GM18517 (cell line): ENCODE measurements around the gene MICU1.

Experiments used
- ATAC-seq: cut with Tn5 transposase; IDR thresholded peaks from one replicate; pipeline ENCODE4 v1.9.1; 2021; ENCODE audit warnings: mild to moderate bottlenecking, moderate library complexity; ENCODE audit not compliant: unreplicated experiment

MICU1 gene

DNA sequence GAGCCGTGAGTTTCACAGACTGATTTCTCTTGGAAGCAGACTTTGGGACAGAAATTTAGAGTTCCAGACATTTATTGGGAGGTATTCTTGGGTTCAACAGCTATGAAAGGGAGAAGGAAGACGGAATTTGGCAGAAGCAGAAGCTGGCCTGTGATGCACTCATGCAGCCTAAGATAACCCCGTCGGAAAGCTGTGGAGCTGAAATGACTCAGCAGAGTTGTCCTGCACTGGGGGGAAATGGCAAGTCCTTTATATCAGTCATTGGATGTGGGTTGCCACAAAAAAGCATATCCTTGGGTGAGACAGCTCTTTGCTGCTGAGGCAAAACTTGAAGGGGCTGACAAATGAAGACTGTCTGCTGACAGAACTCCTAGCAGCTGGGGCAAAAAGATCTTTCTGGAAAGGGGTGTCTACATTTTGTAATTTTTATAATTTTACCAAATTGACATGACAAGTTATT is 11.5 kb upstream of the MICU1 start:
- no peak for ATAC-seq

DNA sequence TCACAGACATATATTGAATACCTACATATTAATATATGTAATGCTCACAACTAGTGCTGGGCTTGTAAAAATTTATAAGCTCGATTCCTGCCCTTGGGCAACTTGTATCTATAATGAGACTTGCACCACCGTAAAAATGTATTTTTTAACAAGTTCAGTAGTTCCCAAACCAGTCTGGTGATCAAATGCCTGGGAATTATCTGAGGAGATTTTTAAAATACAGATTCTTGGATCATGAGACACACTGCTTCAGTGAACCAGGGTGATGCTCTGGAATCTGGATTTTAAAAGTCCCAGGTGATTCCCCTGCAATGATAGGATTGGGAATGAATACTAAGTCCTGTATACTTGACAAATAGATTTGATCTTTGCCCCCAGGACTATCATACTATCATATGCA is 4.3 kb upstream of the MICU1 start:
- ATAC-seq: no peak

DNA sequence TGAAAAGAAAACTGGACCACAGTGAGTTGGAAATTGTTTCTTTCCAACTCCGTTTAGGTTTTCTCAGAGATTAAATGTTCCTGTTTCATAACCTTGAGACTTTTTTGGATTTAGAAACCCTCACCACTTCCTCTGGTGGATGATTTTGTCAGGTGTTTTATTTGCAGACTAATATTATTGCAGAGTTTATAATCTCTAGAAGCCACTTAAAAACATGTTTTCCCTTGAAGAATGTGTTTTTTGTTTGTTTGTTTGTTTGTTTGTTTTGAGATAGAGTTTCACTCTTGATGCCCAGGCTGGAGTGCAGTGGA is 520 bp upstream of the MICU1 start:
- peak; percentile 25 for ATAC-seq

DNA sequence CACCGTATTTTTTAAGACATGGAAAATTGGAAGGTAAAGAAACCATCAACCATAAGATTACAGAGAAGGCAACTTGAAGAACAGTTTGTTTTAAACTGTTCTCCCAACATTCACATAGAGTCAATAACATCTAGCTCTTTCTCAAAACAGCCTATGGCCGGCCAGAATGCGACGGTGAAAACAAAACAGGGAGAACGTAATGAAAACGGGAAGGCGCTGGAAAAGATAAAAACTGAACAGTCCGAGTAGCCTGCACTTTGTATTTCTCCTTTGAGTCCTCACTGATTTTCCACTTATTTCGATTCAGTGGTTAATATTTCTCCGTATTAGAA is 637 bp downstream of the MICU1 start:
- no peak for ATAC-seq

DNA sequence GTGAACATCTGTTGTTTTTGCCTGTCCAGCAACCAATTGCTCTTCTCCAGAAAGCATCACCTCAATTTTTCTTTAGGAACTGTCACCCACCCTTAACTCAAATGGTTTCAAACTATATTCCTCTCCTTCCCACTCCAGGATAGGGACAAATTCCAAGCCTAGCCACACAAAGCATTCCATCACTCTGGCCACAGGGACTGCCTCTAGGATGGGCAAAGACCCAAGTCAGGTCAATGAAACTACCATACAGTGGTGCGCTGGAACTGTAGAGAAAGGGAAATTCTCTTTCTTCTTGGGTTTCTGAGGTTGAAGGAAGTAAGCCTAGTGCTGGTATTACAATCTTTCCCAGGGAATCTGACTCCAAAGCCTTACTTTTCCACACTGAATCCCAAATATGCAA is 3.6 kb downstream of the MICU1 start:
- ATAC-seq: no peak

DNA sequence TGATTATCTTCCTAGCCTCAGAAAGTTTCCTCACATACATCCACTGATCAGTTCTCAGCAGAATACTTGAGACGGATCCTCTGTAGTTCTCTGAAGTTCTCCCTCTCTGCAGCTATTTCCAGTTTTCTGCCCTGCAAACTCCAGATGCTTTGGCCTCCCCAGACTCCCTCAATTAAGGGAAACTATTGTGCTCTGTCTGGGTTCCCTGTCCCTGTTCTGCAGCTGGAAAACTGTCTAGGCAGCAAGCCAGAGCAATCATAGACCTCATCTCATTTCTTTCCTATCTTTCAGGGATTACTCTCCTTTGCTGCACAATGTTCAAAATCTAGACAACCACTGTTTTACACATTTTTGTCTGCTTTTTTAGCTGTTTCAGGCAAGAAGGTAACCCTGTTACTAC is 9.2 kb downstream of the MICU1 start:
- no peak for ATAC-seq

DNA sequence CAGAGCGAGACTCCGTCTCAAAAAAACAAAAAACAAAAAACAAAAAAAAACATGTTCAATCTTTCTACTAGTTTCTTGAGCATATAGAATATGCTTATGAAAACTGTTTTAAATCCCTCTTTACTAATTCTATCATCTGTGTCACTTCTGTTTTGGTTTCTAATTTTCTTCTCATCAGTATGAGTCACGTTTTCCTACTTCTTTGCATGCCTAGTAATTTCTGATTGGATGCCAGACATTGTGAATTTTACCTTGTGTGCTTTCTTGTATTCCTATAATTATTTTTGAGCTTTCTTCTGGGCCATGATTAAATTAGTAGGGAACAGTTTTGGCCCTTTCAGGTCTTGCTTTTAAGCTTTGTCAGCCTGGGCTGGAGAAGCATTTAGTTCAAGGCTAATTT is 9.9 kb downstream of the MICU1 start:
- ATAC-seq: no peak

DNA sequence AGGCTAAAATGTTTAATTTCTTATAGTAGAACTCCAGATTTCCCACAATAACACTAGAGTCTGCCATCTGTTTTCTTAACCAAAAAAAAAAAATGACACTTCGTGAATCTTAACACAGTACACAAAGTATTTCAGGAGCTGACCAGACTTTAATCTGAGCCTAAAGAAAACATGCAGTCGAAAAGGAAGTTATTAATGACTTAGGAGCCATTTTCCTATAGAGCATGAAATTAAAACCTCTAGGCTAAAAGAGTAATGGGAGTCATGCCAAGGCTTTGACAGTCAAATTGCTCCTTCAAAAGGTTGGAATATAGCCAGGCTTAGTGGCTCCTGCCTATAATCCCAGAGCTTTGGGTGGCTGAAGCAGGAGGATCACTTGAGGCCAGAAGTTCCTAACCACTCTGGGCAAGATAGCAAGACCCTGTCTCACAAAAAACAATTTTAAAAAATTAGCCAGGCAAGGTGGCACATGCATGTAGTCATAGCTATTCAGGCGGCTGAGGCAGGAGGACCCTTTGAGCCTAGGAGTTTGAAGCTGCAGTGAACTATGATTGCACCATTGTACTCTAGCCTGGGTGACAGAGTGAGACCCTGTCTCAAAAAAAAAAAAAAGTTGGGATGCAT is 13.6 kb downstream of the MICU1 start:
- ATAC-seq: no peak

DNA sequence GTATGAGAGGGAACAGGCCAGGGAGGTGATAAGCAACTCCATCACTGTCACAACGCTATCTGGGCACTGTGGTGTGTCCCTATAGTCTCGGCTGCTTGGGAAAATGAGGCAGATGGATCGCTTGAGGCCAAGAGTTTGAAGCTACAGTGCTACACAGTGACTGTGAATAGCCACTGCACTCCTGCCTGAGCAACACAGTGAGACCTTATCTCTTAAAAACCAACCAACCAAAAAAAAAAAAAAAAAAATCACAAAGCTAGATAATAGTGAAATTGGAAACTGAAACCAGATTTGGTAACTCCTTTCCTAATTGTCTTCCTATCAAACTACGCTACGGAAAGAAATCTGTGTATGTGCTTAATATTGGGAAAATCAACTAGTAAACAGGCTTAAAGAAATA is 14.1 kb downstream of the MICU1 start:
- ATAC-seq: no peak

DNA sequence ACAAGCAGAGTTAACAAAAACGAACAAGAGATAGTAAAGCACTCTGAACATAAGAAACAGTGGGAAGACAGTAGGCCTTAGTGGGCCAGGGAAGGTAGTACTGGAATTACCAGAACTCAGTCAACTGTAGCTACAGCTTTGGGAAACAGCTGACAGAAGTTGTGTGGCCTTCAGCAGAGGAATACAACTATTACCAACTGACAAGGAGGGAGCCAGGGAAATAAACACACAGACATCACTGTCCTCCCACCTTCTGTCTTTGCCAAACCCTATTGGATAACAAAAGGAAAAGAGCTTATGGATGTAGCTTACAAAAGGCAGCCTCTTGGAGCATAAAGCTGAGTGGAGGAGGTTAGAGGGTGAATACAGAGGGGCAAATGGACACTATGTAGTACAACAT is 15.4 kb downstream of the MICU1 start:
- ATAC-seq: no peak

DNA sequence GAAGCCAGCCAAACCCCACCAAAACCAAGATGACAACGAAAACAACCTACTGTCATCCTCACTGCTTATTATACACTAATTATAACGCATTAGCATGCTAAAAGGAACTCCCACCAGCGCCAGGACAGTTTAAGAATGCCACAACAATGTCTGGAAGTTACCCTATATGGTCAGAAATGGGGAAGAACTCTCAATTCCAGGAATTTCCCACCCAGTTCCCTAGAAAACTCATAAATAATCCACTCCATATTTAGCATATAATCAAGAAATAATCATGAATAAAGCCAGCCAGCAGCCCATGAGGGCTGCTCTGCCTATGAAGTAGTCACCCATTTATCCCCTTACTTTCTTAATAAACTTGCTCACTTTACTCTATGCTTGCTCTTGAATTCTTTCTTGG is 20.8 kb downstream of the MICU1 start:
- no peak for ATAC-seq

DNA sequence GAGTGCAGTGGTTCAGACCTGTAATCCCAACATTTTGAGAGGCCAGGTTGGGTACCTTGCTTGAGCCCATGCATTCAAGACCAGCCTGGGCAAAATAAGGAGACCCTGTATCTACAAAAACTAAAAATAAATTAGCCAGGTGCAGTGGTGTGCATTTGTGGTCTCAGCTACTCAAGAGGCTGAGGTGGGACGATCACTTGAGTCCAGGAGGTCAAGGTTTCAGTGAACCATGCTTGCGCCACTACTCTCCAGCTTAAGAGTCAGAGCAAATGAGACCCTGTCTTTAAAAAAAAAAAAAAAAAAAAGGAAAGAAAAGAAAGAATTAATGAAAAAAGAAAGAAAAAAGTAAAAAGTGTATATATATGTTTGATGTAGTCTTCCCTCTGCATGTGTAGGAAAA is 24.7 kb downstream of the MICU1 start:
- no peak for ATAC-seq

DNA sequence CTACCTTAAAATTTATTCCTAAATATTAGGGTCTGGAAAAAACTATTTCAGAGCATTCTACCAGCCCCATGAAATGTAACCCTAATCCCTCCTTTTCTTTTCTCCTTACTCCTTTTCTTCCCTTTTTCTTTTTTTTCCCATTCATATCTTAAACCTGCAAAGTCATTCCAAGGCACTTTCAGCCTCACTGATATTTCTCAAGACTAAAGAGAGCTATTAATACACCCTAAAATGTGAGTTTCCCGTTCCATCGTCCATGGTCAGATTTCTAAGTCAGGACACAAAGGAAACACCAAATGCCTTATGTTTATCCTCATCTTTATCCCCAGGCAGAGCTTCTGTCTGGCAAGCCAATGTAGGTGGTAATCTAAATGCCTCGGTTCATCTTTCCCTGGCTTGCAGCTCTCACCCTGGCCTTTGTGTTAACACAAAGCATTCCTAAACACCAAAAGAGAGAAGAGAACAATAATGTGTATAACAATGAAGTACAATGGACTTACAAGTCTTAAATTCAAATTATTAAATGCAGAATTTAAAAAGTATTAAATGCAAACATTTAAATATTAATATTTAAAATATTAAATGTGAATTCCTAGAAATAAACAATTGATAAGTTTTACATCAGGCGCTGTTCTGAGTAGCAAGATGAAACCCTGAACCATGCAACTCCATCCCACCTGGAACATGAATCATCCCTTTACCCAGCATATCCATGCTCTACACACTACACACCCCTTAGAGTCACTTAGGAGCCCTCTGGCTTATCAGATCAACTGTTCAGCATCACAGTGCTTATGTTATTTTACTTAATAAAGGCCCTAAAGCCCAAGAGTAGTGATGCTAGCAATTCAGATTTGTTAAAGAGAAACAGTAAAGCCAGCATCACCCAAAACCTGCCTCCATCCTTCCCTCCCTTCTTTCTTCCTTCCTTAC is 26.8 kb downstream of the MICU1 start:
- no peak for ATAC-seq

DNA sequence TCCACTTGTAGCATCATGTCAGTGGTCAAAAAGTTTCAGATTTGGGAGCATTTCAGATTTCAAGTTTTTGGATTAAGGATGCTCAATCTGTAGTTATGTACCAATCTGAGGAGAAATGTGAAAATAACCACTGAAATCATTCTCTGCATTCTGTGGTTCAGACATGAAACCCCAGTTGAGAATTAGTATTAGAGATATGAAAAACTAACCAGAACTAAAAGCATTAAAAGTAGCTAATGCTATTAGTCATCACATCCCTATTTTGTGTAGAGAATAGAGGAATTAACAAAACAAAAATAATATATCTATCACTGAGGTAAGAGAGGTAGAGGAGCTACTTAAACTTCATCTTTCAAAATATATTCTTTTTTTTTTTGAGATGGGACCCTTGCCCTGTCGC is 28.0 kb downstream of the MICU1 start:
- ATAC-seq: no peak

DNA sequence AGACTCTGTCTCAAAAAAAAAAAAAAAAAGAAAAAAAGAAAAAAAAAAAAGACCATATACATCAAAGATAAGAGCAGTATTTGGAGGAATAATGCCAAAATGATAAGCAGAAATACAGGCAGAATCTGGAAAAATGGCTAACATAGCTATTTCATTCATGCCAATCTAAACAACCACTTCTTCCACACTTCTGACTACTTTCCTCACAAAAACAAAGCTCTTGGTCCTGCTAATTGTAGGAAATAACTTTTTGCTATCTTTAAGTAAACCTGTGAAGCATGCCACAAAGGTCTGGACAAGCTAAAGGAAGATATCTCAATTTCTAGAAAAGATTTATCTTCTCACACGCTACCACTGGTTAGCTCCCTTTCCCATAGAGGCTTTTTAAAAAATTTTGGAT is 30.4 kb downstream of the MICU1 start:
- no peak for ATAC-seq

DNA sequence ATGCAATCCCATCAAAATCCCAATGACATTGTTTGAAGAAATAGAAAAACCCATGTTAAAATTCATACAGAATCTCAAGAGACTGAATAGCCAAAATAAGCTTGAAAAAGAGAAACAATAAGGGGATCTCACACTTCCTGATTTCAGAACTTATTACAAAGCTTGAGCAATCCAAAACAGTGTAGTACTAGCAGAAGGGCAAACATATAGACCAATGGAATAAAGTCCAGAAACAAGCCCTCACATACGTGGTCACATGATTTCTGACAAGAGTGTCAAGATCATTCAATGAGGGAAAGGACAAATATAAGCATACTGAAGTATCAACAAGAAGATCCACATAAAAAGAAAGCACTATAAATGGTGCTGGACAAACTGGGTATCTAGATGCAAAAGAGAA is 31.9 kb downstream of the MICU1 start:
- ATAC-seq: no peak

DNA sequence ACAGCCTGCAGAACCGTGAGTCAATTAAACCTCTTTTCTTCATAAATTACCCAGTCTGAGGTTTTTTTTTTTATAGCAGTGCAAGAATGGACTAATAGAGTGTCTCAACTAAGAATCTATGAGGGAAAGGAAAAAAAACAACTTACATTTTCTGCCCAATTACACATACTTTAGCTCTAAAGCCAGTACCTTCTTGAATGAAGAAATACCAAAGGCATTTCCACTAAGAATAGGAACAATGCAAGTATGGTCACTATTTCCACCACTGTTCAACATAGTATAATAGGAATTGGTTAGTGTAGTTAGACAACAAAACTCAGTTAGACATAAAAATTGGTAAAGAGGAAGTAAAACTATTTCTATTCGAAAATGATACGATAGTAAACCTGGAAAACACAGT is 37.6 kb downstream of the MICU1 start:
- no peak for ATAC-seq

DNA sequence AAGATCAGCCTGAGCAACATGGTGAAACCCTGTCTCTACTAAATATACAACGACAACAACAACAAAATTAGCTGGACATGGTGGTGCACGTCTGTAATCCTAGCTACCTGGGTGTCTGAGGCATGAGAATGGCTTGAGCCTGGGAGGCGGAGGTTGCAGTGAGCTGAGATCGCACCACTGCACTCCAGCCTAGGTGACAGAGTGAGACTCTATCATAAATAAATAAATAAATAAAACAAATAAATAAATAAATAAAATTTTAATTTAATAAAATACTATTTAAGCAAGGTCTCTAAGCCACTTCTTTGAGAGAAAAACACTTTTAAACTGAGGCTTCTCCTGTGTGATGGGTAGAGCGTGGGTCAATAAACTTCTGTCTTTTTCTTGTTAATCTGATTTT is 38.3 kb downstream of the MICU1 start:
- ATAC-seq: no peak

DNA sequence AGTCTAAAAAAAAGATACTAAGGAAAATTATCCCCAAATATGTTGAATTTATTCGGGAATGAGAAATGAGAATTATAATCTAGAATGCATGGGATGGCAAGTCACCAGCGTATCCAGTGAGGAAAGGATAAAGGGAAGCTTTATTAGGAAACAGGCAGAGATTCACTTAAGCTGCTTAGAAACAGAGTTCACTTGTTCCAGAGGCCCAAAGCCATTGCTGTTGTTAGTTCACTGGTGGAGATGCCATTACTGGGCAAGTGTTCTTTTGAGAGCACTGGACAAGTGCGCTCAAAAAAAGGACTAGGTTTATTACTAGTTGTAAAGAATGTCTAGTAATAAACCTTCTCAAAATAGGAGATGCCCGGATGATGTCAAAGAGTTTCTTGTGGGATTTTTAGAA is 51.2 kb downstream of the MICU1 start:
- no peak for ATAC-seq

DNA sequence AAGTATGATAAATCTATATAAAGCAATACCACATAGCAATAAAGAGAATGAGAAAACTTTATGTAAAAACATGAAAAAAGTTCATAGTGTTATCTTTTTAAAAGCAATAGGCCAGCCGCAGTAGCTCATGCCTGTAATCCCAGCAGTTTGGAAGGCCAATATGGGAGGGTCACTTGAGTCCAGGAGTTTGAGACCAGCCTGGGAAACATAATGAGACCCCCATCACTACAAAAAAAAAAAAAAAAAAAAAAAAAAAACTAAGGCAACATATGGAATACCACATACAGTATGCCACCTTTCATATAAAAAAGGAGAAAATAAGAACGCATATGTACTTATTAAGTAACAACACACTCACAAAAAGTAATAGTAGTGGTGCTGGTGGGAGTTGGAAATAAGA is 52.8 kb downstream of the MICU1 start:
- no peak for ATAC-seq

DNA sequence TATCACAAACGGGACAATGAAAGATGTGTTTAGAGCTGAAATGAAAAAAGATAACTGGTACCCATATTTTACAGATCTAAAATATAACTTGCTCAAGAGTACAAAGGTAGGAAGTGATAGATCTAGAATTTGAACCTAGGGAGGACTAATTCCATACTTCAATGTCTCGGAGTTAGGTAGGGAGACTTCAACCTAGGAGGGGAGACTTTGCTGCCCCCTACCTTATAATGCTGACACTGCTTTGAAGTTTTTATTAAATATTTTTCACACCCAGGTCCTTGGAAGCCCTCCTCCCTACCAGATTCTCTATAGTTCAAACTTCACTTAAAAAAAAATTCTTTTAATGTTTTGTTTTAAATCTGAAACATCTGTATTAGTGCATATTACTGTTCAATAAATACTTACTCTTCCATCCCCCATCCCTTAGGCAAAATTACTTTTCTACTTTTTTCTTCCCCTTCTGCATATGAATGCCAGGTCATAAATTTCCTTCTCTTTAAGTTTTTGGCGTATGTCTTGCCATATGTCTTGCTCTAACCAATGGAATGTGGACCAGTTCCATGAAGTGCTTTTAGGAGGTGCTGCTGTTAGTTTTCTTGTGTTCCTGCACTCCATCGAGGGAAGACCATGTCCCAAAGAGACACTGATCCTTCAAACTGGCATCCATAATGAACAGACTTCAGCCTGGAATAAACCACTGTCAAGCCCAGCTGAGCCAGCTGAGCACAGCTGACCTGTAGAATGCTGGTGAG is 57.8 kb downstream of the MICU1 start:
- ATAC-seq: no peak

DNA sequence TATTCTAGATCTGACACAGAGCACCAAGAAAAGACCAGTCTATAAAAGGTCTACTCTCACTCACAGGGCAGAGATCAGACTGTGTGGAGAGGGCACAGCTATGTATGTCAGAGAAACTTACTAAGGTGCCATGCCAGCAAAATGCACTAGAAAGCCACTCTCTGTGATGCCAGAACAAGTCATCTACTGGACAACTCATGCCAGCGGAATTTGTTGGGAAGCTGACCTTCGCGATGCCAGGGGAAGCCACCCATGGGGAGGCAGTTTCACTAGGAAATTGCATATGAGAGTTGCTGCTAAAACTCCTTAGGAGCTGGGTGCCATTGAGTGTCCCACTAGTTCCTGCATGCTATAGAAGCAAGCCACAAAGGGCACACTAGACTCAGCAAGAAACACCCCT is 58.5 kb downstream of the MICU1 start:
- no peak for ATAC-seq
